Left kidney (tissue), 2 donors: Measurements from ENCODE around the gene P2RY14. TPM values are rescaled to one million over a fixed set of nuclear protein-coding genes. Genes with fewer than 3 reads are reported as not detected.
"Not testable (repeated sequence)": the region's sequence is repeated elsewhere in the genome, so short reads cannot be mapped to it uniquely, and the experiment has no call there.

Experiments
- DNase-seq: peaks from one replicate; pipeline ENCODE4 v3.0.0-alpha.2; 2013
- polyA plus RNA-seq: library from polyadenylated mRNA; unstranded; fragments of 120-200 nt; gene quantifications from one replicate; pipeline ENCODE4 v1.2.1, GENCODE V29; 2013; ENCODE audit not compliant: insufficient read length

The P2RY14 gene
- polyA plus RNA-seq, 1 donor: 0.57 TPM

GRCh38 chr3:151183265-151183671 lies 95.1 kb downstream of the P2RY14 start:
- no peak for DNase-seq

- DNase-seq: no peak
Observed at GRCh38 chr3:151182349-151183079, 95.8 kb downstream of the P2RY14 start.

- no peak for DNase-seq
Observed at GRCh38 chr3:151178208-151178845, 100.0 kb downstream of the P2RY14 start.

GRCh38 chr3:151175952-151176351 lies 102.4 kb downstream of the P2RY14 start:
- no peak for DNase-seq

- no peak for DNase-seq
Observed at GRCh38 chr3:151174351-151174750, 104.0 kb downstream of the P2RY14 start.

- DNase-seq: no peak
Observed at GRCh38 chr3:151171145-151171757, 107.1 kb downstream of the P2RY14 start.

- DNase-seq: not testable (repeated sequence)
Observed at GRCh38 chr3:151169948-151170679, 108.2 kb downstream of the P2RY14 start.

- DNase-seq: no peak
Observed at GRCh38 chr3:151169262-151169947, 108.9 kb downstream of the P2RY14 start.

GRCh38 chr3:151168269-151169094 lies 109.9 kb downstream of the P2RY14 start:
- DNase-seq: peak; percentile 55

GRCh38 chr3:151166161-151166560 lies 112.2 kb downstream of the P2RY14 start:
- DNase-seq: no peak

- peak; percentile 63 for DNase-seq
Observed at GRCh38 chr3:151165226-151165625, 113.1 kb downstream of the P2RY14 start.

Other genes starting within 250 kb of the P2RY14 start
- gene MED12L, start 192.9 kb downstream of the P2RY14 start, polyA plus RNA-seq: 2.7 TPM
- gene GPR171, start 75.3 kb downstream of the P2RY14 start, polyA plus RNA-seq: not detected
- not detected for gene GPR87, start 38.3 kb upstream of the P2RY14 start, polyA plus RNA-seq
- gene P2RY13, start 51.0 kb upstream of the P2RY14 start, polyA plus RNA-seq: 0.81 TPM
- gene P2RY12, start 106.2 kb upstream of the P2RY14 start, polyA plus RNA-seq: 1.1 TPM
- gene IGSF10, start 182.5 kb upstream of the P2RY14 start, polyA plus RNA-seq: 3.5 TPM